HG03457 (cell line): Measurements from ENCODE around the gene TPSB2.
"Not testable (repeated sequence)": the region's sequence is repeated elsewhere in the genome, so short reads cannot be mapped to it uniquely, and the experiment has no call there.

Source experiments
- ATAC-seq: cut with Tn5 transposase; IDR thresholded peaks from one replicate; pipeline ENCODE4 v1.9.1; 2021; ENCODE audit warnings: moderate number of reproducible peaks; ENCODE audit not compliant: unreplicated experiment

TPSB2 gene

GRCh38 chr16:1206786-1207185 lies 23.2 kb downstream of the TPSB2 start:
- no peak for ATAC-seq

- no peak for ATAC-seq
These were observed 23.7 kb downstream of the TPSB2 start for GRCh38 chr16:1206326-1206725.

GRCh38 chr16:1204933-1205332 lies 25.1 kb downstream of the TPSB2 start:
- no peak for ATAC-seq

GRCh38 chr16:1202274-1202673 lies 27.7 kb downstream of the TPSB2 start:
- no peak for ATAC-seq

GRCh38 chr16:1201444-1201843 lies 28.5 kb downstream of the TPSB2 start:
- ATAC-seq = no peak

GRCh38 chr16:1200014-1200627 lies 29.9 kb downstream of the TPSB2 start:
- no peak for ATAC-seq

GRCh38 chr16:1199347-1200013 lies 30.5 kb downstream of the TPSB2 start:
- ATAC-seq = no peak

- ATAC-seq = not testable (repeated sequence)
These were observed 31.2 kb downstream of the TPSB2 start for GRCh38 chr16:1198671-1199346.

- no peak for ATAC-seq
These were observed 31.8 kb downstream of the TPSB2 start for GRCh38 chr16:1198194-1198593.

- no peak for ATAC-seq
These were observed 32.6 kb downstream of the TPSB2 start for GRCh38 chr16:1197237-1197866.

- no peak for ATAC-seq
These were observed 33.5 kb downstream of the TPSB2 start for GRCh38 chr16:1196494-1196893.

- ATAC-seq = no peak
These were observed 34.7 kb downstream of the TPSB2 start for GRCh38 chr16:1195393-1195666.

- ATAC-seq = no peak
These were observed 35.2 kb downstream of the TPSB2 start for GRCh38 chr16:1194665-1195392.

GRCh38 chr16:1193825-1194581 lies 36.0 kb downstream of the TPSB2 start:
- ATAC-seq = no peak

- no peak for ATAC-seq
These were observed 36.7 kb downstream of the TPSB2 start for GRCh38 chr16:1193143-1193824.

- no peak for ATAC-seq
These were observed 37.5 kb downstream of the TPSB2 start for GRCh38 chr16:1192384-1193073.

GRCh38 chr16:1190789-1191188 lies 39.2 kb downstream of the TPSB2 start:
- not testable (repeated sequence) for ATAC-seq

GRCh38 chr16:1189455-1189854 lies 40.5 kb downstream of the TPSB2 start:
- no peak for ATAC-seq

GRCh38 chr16:1188432-1189189 lies 41.4 kb downstream of the TPSB2 start:
- no peak for ATAC-seq
